Measurements from ENCODE around the gene KRT27. TPM values are rescaled to one million over a fixed set of nuclear protein-coding genes. Genes with fewer than 3 reads are reported as not detected.

KRT27 gene
- total and polyA plus RNA-seq, 10 of the 15 experiments (the other 5 are each of a cell fraction or from before 2014, with no cell fraction given): not detected

GRCh38 chr17:40734018-40734417, 48.3 kb downstream of the KRT27 start:
- Histone ChIP-seq H2AFZ (ENCODE audit: control insufficient read depth, low read depth, low read length) (no peak overlapping the region), H3K27me3 (replicated peaks in 1 of 2; ENCODE audit: control insufficient read depth in 2 of 2, insufficient read depth in 2 of 2, low read length in 1 of 2) (peaks cover 0 to 3% of the 10 kb centered on the region in 2 experiments; a peak in 1 of 4 replicates), H3K79me2 (ENCODE audit: control insufficient read depth, insufficient read depth, low read length) (no peaks in the 10 kb centered on the region), H4K20me1 (ENCODE audit: control insufficient read depth, insufficient read depth) (no peaks in the 10 kb centered on the region), H3K4me1 (ENCODE audit: control insufficient read depth, insufficient read depth, low read length) (no peaks in the 10 kb centered on the region), H3K36me3 (ENCODE audit: control insufficient read depth in 2 of 2, insufficient read depth in 2 of 2, low read length in 1 of 2) (no peaks in the 10 kb centered on the region), H3K27ac (ENCODE audit: control insufficient read depth, insufficient read depth) (no peak overlapping the region), H3K9me3 (replicated peaks; ENCODE audit: control insufficient read depth, insufficient read depth, low read length) (no peaks in the 10 kb centered on the region; the same call in 2 of the 3 replicates), H3K9ac (ENCODE audit: control insufficient read depth, insufficient read depth, low read length) (no peak overlapping the region), H3K4me3 (no peak overlapping the region), H3K4me2 (ENCODE audit: control insufficient read depth, insufficient read depth) (no peak overlapping the region)
- ChIA-PET SMC1A (ENCODE audit: uncharacterized antibody, unreplicated experiment) (interaction anchor here (1.5 kb wide), 1 partner anchor 35 kb away, joined by 3 read pairs; no protein-coding TSS in a partner anchor), RAD21 (ENCODE audit: unreplicated experiment) (no interaction called here), POLR2A (no interaction called here), CTCF (interaction anchor here (1.3 kb wide), 1 partner anchor 14 kb away, joined by 3 read pairs; no protein-coding TSS in a partner anchor)
- 17% methylated on average over 6 of the region's 6 CpGs for WGBS (ENCODE audit: insufficient coverage, insufficient replicate concordance, low lambda C conversion rate, missing lambda C conversion rate)
- ATAC-seq (no peak), FAIRE-seq (no peak), DNase-seq (ENCODE audit: low read depth, low spot score) (no peak)
- in situ Hi-C loops (cut with MboI): no loop called here
- TF ChIP-seq E2F4 (IDR thresholded peaks at IDR 0.05; ENCODE audit: low read depth, low read length) (no peak), ZNF24 (IDR thresholded peaks at IDR 0.05) (no peak), PAX5 (IDR thresholded peaks at IDR 0.05; ENCODE audit: borderline replicate concordance, low read depth, low read length) (no peak), PBX3 (IDR thresholded peaks at IDR 0.05; ENCODE audit: insufficient replicate concordance, low read depth, low read length) (no peak), NR2C2 (IDR thresholded peaks at IDR 0.05; ENCODE audit: borderline replicate concordance, control insufficient read depth, insufficient read length, low read depth) (no peak)
- intact Hi-C loops (cut with micrococcal nuclease; ENCODE audit: unreplicated experiment): no loop called here
- BruUV-seq (replicated peaks): no TSS peak

Data from GM12878 (cell line).